Measurements from ENCODE around the gene NR1D2. TPM values are rescaled to one million over a fixed set of nuclear protein-coding genes. Genes with fewer than 3 reads are reported as not detected.

NR1D2 gene
- total RNA-seq, 1 experiment from 2014 or later: 66.0 TPM

- no TSS peak for BruUV-seq (replicated peaks)
- H3K36me3 ChIP-seq (ENCODE audit: low read depth): peaks cover 57% of the 10 kb centered on the region
- ChIA-PET POLR2A (ENCODE audit: unreplicated experiment) (no interaction called here), CTCF (interaction anchor here (0.6 kb wide), 1 partner anchor 8 kb away, joined by 4 read pairs; no protein-coding TSS in a partner anchor)
- H2AFZ ChIP-seq: no peak overlapping the region
- no peaks in the 10 kb centered on the region for H4K20me1 ChIP-seq (ENCODE audit: insufficient read depth)
- no peaks in the 10 kb centered on the region for H3K9me3 ChIP-seq (ENCODE audit: insufficient read depth, low read depth)
- no peak overlapping the region for H3K4me2 ChIP-seq
- TF ChIP-seq CTCF (conservative IDR thresholded peaks at IDR 0.05): no peak
- no peak for TF ChIP-seq EZH2 (IDR thresholded peaks at IDR 0.05; ENCODE audit: low read depth)
- peaks cover 59% of the 10 kb centered on the region for H3F3A ChIP-seq (ENCODE audit: insufficient read depth, low read depth)
- peaks cover 79% of the 10 kb centered on the region for H3K79me2 ChIP-seq (ENCODE audit: low read depth)
- H3K27me3 ChIP-seq (ENCODE audit: insufficient read depth, low read depth): no peaks in the 10 kb centered on the region
- H3K27ac ChIP-seq: no peak overlapping the region
- DNase-seq: no peak
- H3K9me2 ChIP-seq (ENCODE audit: insufficient read depth): no peaks in the 10 kb centered on the region
- peaks cover 49% of the 10 kb centered on the region for H3K4me1 ChIP-seq (replicated peaks; ENCODE audit: insufficient read depth)
- intact Hi-C loops (cut with micrococcal nuclease; ENCODE audit: unreplicated experiment): no loop called here
- H3K4me3 ChIP-seq: no peak overlapping the region
Measured at GRCh38 chr3:23961066-23961465, 16.0 kb downstream of the NR1D2 start.

GRCh38 chr3:23961913-23962312 lies 16.8 kb downstream of the NR1D2 start:
- ChIA-PET CTCF (no interaction called here), POLR2A (ENCODE audit: unreplicated experiment) (no interaction called here)
- H3K4me1 ChIP-seq (replicated peaks; ENCODE audit: insufficient read depth): peaks cover 45% of the 10 kb centered on the region
- no peaks in the 10 kb centered on the region for H3K9me2 ChIP-seq (ENCODE audit: insufficient read depth)
- no peaks in the 10 kb centered on the region for H3K9me3 ChIP-seq (ENCODE audit: insufficient read depth, low read depth)
- no peaks in the 10 kb centered on the region for H3K27me3 ChIP-seq (ENCODE audit: insufficient read depth, low read depth)
- no peak for DNase-seq
- no peak overlapping the region for H2AFZ ChIP-seq
- no peak overlapping the region for H3K27ac ChIP-seq
- H3K4me2 ChIP-seq: no peak overlapping the region
- H4K20me1 ChIP-seq (ENCODE audit: insufficient read depth): no peaks in the 10 kb centered on the region
- TF ChIP-seq EZH2 (IDR thresholded peaks at IDR 0.05; ENCODE audit: low read depth): no peak
- no peak for TF ChIP-seq CTCF (conservative IDR thresholded peaks at IDR 0.05)
- H3K36me3 ChIP-seq (ENCODE audit: low read depth): peaks cover 59% of the 10 kb centered on the region
- BruUV-seq (replicated peaks): no TSS peak
- peaks cover 79% of the 10 kb centered on the region for H3K79me2 ChIP-seq (ENCODE audit: low read depth)
- H3K4me3 ChIP-seq: no peak overlapping the region
- intact Hi-C loops (cut with micrococcal nuclease; ENCODE audit: unreplicated experiment): no loop called here
- H3F3A ChIP-seq (ENCODE audit: insufficient read depth, low read depth): peaks cover 52% of the 10 kb centered on the region

- intact Hi-C loops (cut with micrococcal nuclease; ENCODE audit: unreplicated experiment): no loop called here
- BruUV-seq (replicated peaks): no TSS peak
- no peaks in the 10 kb centered on the region; the same call in 1 of the 2 replicates for H3K9me3 ChIP-seq (ENCODE audit: insufficient read depth, low read depth)
- no peaks in the 10 kb centered on the region for H3K27me3 ChIP-seq (ENCODE audit: insufficient read depth, low read depth)
- H4K20me1 ChIP-seq (ENCODE audit: insufficient read depth): no peaks in the 10 kb centered on the region
- TF ChIP-seq EZH2 (IDR thresholded peaks at IDR 0.05; ENCODE audit: low read depth): no peak
- TF ChIP-seq CTCF (conservative IDR thresholded peaks at IDR 0.05): no peak
- H3K4me2 ChIP-seq: no peak overlapping the region
- H3K9me2 ChIP-seq (ENCODE audit: insufficient read depth): no peaks in the 10 kb centered on the region
- no peak overlapping the region for H2AFZ ChIP-seq
- peaks cover 32% of the 10 kb centered on the region for H3K4me1 ChIP-seq (replicated peaks; ENCODE audit: insufficient read depth)
- peaks cover 84% of the 10 kb centered on the region for H3K79me2 ChIP-seq (ENCODE audit: low read depth)
- H3K27ac ChIP-seq: no peak overlapping the region
- H3F3A ChIP-seq (ENCODE audit: insufficient read depth, low read depth): peaks cover 44% of the 10 kb centered on the region
- H3K4me3 ChIP-seq: no peak overlapping the region
- H3K36me3 ChIP-seq (ENCODE audit: low read depth): peaks cover 79% of the 10 kb centered on the region
- DNase-seq: no peak
- ChIA-PET POLR2A (ENCODE audit: unreplicated experiment) (no interaction called here), CTCF (no interaction called here)
Measured at GRCh38 chr3:23964537-23965235, 19.6 kb downstream of the NR1D2 start.
